HepG2 (cell line): ENCODE data around the gene SNAPC3. TPM values are rescaled to one million over a fixed set of nuclear protein-coding genes. Genes with fewer than 3 reads are reported as not detected.

Experiments used
- DMAP1 ChIP-seq: IDR thresholded peaks from 2 replicates; pipeline ENCODE4 v1.6.1; 2016
- HNRNPH1 ChIP-seq: fragments of 200-400 bp; formaldehyde crosslinking; optimal IDR thresholded peaks from 2 replicates; pipeline ENCODE3; 2017; ENCODE audit warnings: mild to moderate bottlenecking, low read depth, low read length
- IRF1 ChIP-seq: sonication (generic); formaldehyde crosslinking; IDR thresholded peaks from 2 replicates; pipeline ENCODE4 v1.4.0; 2020; ENCODE audit warnings: low read depth, mild to moderate bottlenecking, missing genetic modification reagents
- KLF15 ChIP-seq: sonication (generic); formaldehyde crosslinking; IDR thresholded peaks from 2 replicates; pipeline ENCODE4 v1.8.1; 2023; ENCODE audit warnings: borderline replicate concordance, mild to moderate bottlenecking, inconsistent platforms, missing genetic modification reagents, mixed read lengths
- MLX ChIP-seq: IDR thresholded peaks from 2 replicates; pipeline ENCODE4 v1.6.1; 2016
- NBN ChIP-seq: fragments of 450-650 bp; conservative IDR thresholded peaks from 2 replicates; pipeline ENCODE4 v1.6.1; 2017
- POGK ChIP-seq: sonication (generic); formaldehyde crosslinking; conservative IDR thresholded peaks from 2 replicates; pipeline ENCODE4 v1.8.0; 2022; ENCODE audit warnings: mild to moderate bottlenecking, moderate library complexity, missing genetic modification reagents
- REST ChIP-seq, 2 experiments: IDR thresholded peaks; 2 replicates each; pipeline ENCODE4 v1.6.1; 2011 to 2012; ENCODE audit warnings: low read length in 2 of 2, borderline replicate concordance in 1 of 2, low read depth in 1 of 2, mild to moderate bottlenecking in 1 of 2, moderate library complexity in 1 of 2
- SRSF1 ChIP-seq: fragments of 200-400 bp; formaldehyde crosslinking; optimal IDR thresholded peaks from 2 replicates; pipeline ENCODE3; 2017; ENCODE audit warnings: mild to moderate bottlenecking, low read depth, low read length, moderate library complexity
- ZBTB10 ChIP-seq: sonication (generic); formaldehyde crosslinking; IDR thresholded peaks from 2 replicates; pipeline ENCODE4 v1.4.0; 2020; ENCODE audit warnings: missing genetic modification reagents, borderline replicate concordance
- polyA plus RNA-seq, 8 experiments: library from polyadenylated mRNA; depleted of rRNA in 3 of 8; stranded (reverse) in 7 of 8; unstranded in 1 of 8; fragments of >200 nt; fragmentation: Illumina TruSeq in 4 of 8; extraction: Trizol in 4 of 8; gene quantifications; 2 replicates each; pipeline versions ENCODE4 v1.2.1 to v1.2.3, GENCODE V29; 2011 to 2016; ENCODE audit warnings: low read depth in 4 of 8, missing spikeins in 1 of 8, mixed read lengths in 1 of 8; ENCODE audit not compliant: insufficient read depth in 1 of 8
- total RNA-seq, 5 experiments: library from RNA; depleted of rRNA; stranded (reverse); fragments of >200 nt; fragmentation: Illumina TruSeq; extraction: Trizol; gene quantifications; 2 replicates each; pipeline ENCODE4 v1.2.3, GENCODE V29; 2016; ENCODE audit warnings: low read depth in 1 of 5
- TF ChIP-seq, protein P1 (sequence below): sonication (generic); formaldehyde crosslinking; IDR thresholded peaks from 2 replicates; pipeline ENCODE4 v1.5.1; 2020; ENCODE audit warnings: mild to moderate bottlenecking, missing genetic modification reagents, borderline replicate concordance

Gene SNAPC3
- total and polyA plus RNA-seq, 2 of the 13 experiments (the other 11 are each of a cell fraction or from before 2014, with no cell fraction given), result 25.6 to 26.0 TPM

GRCh38 chr9:15422372-15423230 lies at the start of gene SNAPC3 (continued):
- TF ChIP-seq, protein P1, sequence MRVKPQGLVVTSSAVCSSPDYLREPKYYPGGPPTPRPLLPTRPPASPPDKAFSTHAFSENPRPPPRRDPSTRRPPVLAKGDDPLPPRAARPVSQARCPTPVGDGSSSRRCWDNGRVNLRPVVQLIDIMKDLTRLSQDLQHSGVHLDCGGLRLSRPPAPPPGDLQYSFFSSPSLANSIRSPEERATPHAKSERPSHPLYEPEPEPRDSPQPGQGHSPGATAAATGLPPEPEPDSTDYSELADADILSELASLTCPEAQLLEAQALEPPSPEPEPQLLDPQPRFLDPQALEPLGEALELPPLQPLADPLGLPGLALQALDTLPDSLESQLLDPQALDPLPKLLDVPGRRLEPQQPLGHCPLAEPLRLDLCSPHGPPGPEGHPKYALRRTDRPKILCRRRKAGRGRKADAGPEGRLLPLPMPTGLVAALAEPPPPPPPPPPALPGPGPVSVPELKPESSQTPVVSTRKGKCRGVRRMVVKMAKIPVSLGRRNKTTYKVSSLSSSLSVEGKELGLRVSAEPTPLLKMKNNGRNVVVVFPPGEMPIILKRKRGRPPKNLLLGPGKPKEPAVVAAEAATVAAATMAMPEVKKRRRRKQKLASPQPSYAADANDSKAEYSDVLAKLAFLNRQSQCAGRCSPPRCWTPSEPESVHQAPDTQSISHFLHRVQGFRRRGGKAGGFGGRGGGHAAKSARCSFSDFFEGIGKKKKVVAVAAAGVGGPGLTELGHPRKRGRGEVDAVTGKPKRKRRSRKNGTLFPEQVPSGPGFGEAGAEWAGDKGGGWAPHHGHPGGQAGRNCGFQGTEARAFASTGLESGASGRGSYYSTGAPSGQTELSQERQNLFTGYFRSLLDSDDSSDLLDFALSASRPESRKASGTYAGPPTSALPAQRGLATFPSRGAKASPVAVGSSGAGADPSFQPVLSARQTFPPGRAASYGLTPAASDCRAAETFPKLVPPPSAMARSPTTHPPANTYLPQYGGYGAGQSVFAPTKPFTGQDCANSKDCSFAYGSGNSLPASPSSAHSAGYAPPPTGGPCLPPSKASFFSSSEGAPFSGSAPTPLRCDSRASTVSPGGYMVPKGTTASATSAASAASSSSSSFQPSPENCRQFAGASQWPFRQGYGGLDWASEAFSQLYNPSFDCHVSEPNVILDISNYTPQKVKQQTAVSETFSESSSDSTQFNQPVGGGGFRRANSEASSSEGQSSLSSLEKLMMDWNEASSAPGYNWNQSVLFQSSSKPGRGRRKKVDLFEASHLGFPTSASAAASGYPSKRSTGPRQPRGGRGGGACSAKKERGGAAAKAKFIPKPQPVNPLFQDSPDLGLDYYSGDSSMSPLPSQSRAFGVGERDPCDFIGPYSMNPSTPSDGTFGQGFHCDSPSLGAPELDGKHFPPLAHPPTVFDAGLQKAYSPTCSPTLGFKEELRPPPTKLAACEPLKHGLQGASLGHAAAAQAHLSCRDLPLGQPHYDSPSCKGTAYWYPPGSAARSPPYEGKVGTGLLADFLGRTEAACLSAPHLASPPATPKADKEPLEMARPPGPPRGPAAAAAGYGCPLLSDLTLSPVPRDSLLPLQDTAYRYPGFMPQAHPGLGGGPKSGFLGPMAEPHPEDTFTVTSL (CRISPR knock-in tag), result no peak; the same call in 1 of the 2 replicates
- peak; percentile 89; the same call in 1 of the 2 replicates for TF ChIP-seq POGK (CRISPR knock-in tag)
- no peak for TF ChIP-seq HNRNPH1
- no peak for TF ChIP-seq NBN
- no peak; the same call in 1 of the 2 replicates for TF ChIP-seq KLF15 (CRISPR knock-in tag)
- TF ChIP-seq MLX (CRISPR knock-in tag), result no peak
- no peak for TF ChIP-seq REST (IDR thresholded peaks at IDR 0.05; ENCODE audit: borderline replicate concordance in 1 of 2, low read depth in 1 of 2, low read length in 2 of 2)
- no peak for TF ChIP-seq ZBTB10 (CRISPR knock-in tag)
- TF ChIP-seq SRSF1, result peak; percentile 57
- no peak for TF ChIP-seq IRF1
- peak; percentile 90 for TF ChIP-seq DMAP1 (CRISPR knock-in tag)
